ENCODE measurements around the gene ACSS2.

ACSS2 gene

DNA sequence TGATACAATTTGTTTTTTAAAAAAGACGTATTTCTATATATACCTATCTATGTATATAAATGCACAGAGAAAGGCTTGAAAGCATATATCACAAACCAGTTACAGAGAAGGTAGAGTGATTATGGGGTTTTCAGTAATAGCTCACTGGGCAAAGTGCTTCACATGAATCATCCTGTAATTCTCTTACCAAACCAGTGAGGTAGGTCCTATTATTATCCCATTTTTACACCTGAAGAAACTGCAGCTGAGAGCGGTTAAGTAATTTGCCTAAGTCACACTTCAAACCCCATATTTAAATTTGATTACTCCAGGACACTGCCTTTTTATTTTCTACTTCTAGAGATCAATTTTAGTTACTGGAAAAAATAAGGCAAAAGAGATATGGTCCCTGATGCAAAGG is 74.8 kb downstream of the ACSS2 start:
- no peak for FAIRE-seq

DNA sequence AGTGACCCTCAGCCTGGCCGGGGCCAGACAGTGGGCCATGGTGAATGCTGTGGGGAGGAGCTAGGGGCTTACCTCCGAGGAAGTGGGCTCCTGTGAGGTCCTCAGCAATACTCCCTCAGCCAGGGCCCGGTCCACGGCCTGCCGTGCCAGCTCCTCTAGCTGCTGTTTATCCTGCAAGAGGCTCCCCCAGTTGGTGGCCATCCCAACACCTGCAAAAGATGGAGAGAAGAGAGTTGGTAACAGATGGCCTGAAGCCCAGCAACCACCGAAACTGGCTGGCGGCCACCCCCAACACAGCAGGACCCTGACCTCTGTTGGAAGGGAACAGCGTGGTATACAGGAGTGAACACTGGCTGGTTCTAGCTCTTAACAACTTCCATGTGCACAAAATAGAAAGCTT is 75.2 kb downstream of the ACSS2 start:
- no peak for FAIRE-seq

DNA sequence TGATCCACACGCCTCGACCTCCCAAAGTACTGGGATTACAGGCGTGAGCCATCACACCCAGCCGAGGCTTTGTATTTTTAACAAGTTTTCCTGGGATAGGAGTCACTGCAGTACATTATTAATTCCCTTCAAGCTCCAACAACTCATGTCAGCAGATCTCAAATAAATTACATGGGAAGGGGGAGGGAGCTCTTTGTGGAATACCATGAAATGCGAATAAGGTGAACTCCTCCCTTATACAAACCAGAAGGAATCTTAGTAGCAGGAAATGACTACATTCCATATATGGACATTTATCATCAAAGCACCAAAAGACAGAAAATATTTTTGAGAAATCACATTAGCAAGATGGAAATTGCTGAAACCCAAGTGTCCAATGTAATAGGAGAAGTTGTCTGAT is 76.3 kb downstream of the ACSS2 start:
- no peak for FAIRE-seq

DNA sequence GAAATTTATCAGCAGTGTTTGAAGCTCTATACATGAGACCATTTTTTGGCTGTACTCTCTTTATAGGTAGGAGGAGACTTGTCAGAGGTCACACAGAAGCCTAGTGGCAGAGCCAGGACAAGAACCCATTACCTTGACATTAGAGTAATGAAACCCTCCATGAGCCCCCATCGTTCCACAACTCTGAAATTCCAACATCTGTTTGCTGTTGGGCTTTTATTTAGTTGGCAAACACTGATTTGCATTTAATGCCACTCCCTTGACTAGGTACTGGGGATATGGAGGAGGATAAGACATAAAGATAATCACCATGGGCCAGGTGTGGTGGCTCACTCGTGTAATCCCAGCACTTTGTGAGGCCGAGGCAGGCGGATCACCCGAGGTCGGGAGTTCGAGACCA is 77.5 kb downstream of the ACSS2 start:
- FAIRE-seq = no peak

DNA sequence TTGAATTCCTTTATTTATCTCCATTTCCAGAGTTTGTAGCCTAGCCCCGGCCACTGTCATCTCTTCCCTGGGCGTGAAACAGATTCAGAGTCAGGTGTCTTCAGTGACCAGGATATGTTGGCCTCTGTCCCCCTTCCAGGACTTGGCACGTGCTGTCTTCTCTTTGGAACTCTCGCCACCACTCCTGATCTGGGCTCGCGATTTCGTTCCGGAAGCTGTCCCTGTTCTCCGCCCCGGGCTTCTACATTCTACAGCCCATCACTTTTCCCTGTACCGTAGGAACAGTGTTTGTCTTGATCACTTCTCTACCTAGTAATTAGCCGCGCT is 78.5 kb downstream of the ACSS2 start:
- no peak for FAIRE-seq

DNA sequence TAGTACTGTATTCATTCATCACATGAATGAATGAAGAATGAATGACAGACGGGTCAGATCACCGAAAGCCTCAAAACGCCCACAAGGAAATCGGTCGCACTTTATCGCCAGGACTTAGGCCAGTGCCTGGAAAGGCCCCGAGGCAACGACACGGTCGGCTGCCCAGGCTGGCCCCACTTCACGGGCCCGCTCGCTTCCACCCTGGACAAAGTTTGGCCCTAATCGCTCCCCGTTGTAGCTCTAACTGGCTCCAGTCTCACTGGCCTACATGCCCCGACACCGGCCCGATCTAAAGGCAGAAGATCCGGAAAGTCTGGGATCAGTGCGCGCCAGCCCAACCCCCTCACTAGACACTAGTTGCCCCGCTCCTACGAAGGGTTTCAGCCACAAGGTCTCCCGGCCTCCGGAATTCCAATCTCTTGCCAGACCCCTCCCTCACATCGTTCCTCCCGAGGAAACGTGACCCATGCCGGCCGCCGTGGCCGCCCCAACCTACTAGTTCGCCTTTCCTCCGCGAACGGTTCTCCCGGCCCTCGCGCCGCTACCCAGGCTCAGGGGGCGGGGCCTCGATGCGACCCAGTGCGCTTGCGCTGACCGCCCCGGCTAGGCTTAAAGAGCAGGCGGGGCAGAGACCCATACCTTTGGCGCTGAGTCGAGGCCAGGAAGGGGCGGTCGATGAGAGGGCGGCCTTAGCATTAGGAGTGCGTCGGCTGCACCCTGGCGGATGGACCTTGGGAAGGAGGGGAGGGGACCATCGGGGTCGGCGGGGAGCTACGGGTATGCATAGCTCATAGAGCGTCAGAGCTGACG is 79.0 kb downstream of the ACSS2 start, which contains the start of the genes GSS and MYH7B:
Gene GSS (minus strand): TSS at position 576 of the 810 bp plus-strand sequence. CDS start 3,954 bp downstream, outside the sequence.
Gene MYH7B (plus strand): TSS at position 638 of the 810 bp plus-strand sequence. CDS start 22,138 bp downstream, outside the sequence.
- peak; percentile 88 for FAIRE-seq

DNA sequence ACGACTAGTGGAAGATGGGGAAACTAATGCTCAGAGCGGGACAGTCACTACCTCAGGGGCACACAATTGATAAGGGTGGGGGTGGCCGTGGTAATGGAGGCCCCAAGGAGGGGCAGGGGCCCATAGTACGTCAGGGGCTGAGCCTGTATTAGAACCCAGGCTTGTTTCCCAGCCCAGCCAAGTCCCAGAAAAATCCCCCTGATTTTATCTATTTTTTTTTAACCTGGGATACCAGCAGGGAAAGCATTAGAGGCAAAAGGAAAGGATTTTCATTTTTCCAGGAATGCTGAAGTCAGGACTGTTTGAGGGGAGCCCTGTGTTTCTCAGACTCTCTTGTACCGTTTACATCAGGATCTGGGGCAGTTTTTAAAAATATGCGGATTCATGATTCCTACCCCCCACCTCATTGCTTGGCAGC is 79.6 kb downstream of the ACSS2 start:
- no peak for FAIRE-seq

DNA sequence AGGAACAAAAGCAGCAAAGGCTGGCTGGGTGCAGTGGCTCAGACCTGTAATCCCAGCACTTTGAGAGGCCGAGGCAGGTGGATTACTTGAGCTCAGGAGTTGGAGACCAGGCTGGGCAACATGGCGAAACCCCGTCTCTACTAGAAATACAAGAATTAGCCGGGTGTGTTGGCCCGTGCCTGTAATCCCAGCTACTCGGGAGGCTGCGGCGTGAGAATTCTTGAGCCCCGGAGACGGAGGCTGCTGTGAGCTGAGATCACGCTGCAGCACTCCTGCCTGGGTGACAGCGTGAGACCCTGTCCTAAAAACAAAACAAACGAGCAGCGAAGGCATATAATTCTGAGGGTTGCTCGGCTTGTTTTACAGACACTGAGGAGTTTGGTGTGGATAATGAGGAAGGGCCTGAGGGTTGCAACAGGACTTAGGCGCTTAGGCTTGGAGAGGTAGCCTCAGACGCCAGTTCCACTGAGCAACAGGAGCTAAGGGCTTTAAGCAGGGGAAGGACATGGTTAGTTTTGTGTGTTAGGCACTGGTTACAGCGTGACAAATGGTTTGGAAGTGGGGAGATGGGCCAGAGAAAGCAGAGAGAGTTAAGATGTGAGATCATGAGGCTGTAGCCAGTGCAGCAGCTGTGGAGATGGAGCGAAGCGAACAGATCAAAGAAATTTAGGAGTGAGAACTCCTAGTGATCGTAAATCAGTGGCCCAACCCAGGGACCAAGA is 80.5 kb downstream of the ACSS2 start:
- no peak for FAIRE-seq

DNA sequence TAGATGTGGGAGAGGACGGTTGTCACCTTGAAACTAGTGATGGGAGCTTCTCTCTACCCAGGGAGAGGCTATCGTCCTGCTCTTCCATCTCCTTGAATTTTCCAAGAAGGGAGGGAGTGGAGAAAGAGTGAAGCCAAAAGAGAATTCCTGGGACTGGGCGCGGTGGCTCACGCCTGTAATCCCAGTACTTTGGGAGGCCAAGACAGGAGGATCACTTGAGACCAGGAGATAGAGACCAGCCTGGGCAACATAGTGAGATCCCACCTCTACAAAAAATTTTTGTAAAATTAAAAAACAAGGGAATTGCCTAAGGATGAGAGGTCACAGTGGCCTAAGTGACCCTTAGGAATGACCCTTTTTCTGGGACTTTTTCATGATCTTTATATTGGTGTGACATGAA is 88.1 kb downstream of the ACSS2 start:
- FAIRE-seq = no peak

DNA sequence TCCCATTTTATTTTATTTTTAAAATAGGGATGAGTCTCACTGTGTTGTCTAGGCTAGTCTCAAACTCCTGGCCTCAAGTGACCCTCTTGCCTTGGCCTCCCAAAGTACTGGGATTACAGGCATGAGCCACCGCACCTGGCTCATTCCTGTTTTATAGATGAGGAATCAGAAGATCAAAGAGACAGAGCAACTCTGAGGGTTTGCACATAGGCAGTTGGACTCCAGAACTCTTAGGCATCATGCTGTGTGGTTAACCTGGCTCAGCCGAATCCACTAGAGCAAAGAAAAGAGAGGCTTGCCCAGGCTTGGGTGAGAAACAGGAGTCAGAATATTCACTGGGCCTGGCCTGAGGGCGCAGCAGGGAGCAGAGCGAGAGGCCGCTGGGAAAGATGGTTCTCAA is 88.6 kb downstream of the ACSS2 start:
- FAIRE-seq = no peak

DNA sequence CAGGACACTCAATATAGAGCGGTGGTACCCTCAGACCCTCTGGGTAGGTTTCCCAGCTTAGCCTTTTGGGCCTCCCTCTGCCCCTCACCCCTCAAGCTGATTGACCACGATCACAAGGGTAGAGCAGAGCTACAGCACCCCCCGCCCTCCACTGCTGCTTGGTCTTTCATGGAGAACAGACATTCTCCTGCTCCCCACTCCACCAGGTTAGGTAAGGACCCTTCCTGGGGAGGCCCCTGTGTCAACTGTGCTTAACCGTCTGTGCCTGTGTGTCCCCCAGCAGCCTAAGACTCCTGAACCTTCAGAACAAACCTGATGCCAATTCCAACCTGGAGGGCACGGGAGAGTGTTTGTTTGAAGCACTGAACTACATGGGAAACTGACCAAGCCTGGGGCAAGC is 91.0 kb downstream of the ACSS2 start:
- FAIRE-seq = no peak

DNA sequence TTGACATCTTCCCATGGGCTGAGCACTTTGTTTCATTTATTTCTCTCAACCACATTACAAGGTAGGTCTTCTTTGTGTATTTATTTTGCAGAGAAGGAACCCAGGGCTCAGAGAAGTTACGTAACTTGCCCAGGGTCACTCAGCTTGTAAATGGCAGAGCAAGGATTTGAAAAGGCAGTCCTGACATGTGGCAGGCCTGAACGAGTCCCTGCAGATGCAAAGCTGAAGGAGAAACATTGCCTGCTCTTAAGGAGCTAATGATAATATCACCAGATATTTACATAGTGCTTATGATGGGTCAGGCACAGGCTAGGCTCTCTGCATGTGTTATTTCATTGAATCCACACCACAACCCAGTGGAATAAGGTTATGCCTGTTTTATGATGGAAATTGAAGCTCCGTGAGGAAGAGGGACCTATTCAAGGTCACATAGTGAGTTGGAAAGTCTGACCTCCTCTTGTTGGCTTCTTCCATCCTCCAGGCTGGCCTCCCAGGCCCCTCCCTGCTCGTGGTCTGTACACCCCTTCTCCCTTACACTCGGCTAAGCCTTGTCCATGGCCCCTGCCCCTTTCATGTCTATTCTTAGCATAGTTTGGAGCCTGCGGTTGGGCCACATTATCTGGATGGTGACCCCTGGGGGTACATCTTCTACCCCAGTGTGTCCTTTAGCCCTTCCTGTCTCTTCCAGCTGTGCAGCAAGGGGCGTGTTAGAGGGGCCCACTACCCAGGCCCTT is 91.8 kb downstream of the ACSS2 start:
- no peak for FAIRE-seq

DNA sequence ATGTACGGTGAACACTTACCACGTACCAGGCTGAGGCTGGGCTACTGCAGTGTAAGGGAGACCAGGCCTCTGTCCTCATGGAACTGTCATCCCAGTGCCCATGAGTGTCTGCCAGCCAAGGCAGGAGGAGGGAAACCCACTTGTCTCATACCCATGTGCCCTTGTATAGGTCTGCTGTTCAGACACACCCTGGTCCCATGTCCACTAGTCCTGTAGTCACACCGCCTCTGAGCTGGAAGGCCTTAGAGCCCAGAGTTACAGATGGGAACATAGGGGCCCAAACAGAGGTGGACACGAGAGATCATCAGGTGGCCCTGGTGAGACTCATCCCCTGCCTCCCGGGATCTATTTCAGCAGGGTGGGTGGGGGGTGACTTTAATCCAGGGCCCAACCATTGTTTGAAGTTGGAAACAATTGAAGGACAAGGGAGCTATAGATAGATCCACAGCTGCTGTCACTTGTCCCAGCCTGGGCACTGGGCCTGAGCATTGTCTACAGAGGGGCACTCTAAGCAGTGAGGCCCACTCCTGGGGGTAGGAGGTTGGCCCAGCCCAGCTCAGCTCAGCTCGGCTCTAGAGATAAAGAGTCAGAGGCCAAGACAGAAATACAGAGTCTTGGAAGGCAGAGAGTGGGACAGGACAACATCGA is 93.9 kb downstream of the ACSS2 start:
- no peak for FAIRE-seq

DNA sequence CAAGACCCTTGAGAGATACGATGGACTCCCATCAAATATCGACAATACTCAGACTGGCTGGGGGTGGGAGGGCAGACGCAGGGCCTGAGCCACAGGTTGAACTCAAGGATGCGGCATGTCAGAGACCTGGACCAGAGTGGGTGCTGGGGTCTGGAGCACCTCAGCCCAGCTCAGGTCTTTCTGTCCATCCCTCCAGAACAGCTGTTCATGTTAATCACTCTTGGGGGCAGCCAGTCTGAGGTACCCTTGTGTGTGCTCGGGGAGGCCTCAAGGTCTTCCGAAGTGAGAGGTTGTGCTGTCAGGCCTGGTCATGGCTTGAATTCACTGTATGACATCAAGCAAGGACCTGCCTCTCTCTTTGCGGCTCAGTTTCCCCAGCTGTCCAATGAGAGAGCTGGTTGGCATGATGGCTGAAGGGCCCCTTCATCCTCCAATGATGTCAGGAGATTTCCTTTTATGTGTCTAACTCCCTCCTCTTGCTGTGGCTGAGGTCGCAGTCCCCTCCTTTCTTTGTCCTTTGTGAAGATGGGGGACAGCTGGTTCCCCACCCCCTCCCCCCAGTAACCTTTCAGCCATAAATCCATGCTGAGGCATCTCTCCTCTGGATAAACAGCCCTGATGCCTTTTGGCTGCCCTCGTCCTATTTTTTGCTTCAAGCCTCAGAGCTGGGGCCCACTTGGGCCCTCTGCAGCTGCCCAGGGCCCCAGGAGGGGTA is 94.6 kb downstream of the ACSS2 start:
- FAIRE-seq = no peak

DNA sequence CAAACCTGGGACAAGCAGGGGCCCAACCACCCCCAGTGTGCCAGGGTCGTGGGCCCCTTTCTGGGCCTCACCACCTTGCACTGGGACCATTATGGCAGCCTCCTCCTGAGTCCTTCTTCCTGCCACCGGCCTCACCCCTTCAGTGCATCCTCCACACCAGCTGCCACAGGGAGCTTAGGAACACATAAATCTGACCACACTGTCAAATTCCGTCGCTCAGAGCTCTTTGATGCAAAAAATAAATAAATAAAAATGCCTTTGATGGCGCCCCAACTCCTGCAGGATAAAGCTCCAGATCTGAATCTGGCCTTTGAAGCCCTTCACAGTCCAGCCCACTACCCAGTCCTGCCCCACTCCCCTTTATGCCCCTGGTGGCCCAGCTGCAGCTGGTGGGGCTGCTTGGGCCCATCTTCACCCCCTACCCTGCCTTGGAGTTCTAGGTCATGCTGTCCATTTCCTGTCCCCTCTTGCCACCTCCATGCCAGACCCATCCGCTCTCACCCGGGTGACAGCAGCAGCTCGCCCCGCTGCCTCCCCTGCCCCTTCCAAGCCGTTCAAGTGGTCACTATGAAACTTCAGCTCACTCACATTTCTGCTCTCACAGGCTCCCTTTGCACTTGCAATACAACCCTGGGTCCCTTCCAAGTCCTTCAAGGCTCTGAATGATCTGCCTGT is 95.3 kb downstream of the ACSS2 start:
- FAIRE-seq = no peak

DNA sequence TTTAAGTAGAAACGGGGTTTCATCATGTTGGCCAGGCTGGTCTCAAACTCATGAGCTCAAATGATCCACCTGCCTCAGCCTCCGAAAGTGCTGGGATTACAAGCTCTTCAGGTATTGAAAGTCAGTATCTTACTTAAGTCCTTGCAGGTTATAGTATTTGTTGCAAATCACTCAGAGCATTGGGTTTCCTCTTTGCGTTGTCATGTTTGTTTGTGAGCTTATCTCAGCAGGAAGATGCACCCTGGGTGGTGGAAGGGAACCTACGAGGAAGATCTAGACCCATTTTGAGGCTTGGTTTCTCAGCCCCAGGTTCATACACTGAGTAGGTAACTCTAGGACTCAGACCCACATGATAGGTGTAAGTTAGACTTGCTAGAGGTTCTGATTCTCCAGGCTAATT is 97.8 kb downstream of the ACSS2 start:
- no peak for FAIRE-seq

DNA sequence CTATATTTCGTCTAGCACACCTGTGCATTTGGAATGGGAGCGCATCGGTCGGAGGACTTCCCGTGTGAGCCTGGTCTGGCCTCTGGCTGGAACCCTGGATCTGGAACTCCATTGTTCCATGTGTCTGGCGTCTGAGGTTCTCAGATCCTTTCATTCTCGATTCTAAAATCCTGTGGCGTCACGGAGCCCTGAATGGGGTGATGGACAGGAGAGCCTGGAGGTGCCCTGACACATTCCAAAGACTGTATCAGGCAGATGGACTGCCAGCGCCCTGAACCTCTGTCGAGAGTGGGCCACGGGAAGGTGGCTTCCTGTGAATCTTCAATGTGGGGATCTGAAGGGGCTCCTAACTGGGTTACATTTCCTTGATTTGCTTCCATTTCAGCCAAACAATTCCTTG is 99.9 kb downstream of the ACSS2 start:
- no peak for FAIRE-seq
